Measurements from ENCODE around the gene THUMPD3. TPM values are rescaled to one million over a fixed set of nuclear protein-coding genes. Genes with fewer than 3 reads are reported as not detected.
A peak's percentile ranks its signal among the peaks of the same experiment; 100 is the strongest.

THUMPD3 gene
- polyA plus RNA-seq, 1 donor, result 40.6 TPM

GRCh38 chr3:9352917-9353752 is 9.7 kb upstream of the THUMPD3 start:
- Histone ChIP-seq H3K27ac (ENCODE audit: low read length) (peak overlapping the region; percentile 83), H3K27me3 (ENCODE audit: control insufficient read depth, insufficient read depth, low read length) (no peaks in the 10 kb centered on the region), H3K4me1 (ENCODE audit: control insufficient read depth, insufficient read depth, low read length) (peaks cover 25% of the 10 kb centered on the region), H3K36me3 (ENCODE audit: control insufficient read depth, insufficient read depth, low read length) (no peaks in the 10 kb centered on the region), H3K4me3 (ENCODE audit: low read length) (no peak overlapping the region), H3K9me3 (ENCODE audit: control insufficient read depth, low read depth, low read length) (no peaks in the 10 kb centered on the region)
- DNase-seq, result peak; percentile 62 to 87
- WGBS (ENCODE audit: insufficient coverage, low lambda C conversion rate), result 0% methylated on average over 1 of the region's 7 CpGs

DNA sequence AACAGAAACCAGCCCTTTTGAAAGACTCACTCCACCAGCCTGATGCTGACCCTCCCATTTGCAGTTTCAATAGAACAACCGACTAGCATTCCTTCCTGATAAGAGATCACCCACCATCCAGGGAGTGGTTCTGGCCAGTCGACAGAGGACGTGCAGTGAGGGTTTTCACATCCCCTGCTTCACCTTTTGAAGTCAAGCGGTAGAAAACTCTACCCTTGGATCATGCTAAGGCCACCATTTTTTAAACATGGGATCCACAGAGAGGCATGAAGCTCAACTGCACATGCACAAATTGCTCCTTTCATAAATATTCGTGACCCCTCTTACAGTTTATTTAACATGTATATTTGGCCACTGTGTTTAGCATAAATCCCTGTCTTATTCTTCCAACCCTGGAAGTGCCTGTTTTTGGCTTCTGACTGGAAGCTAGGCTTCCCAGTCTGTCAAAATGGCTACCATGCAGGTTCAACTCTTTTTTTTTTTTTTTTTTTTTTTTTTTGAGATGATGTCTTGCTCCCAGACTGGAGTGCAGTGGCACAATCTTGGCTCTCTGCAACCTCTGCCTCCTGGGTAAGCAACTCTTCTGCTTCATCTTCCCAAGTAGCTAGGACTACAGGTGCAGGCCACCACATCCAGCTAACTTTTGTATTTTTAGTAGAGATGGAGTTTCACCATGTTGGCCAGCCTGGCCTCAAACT is 1.0 kb upstream of the THUMPD3 start:
- Histone ChIP-seq H3K9me3 (ENCODE audit: control insufficient read depth, low read depth, low read length) (no peaks in the 10 kb centered on the region), H3K4me1 (ENCODE audit: control insufficient read depth, insufficient read depth, low read length) (peaks cover 6% of the 10 kb centered on the region), H3K36me3 (ENCODE audit: control insufficient read depth, insufficient read depth, low read length) (peaks cover 19% of the 10 kb centered on the region), H3K27ac (ENCODE audit: low read length) (no peak overlapping the region), H3K4me3 (ENCODE audit: low read length) (peak overlapping the region; percentile 73), H3K27me3 (ENCODE audit: control insufficient read depth, insufficient read depth, low read length) (no peaks in the 10 kb centered on the region)
- DNase-seq, result no peak
- WGBS (ENCODE audit: insufficient coverage, low lambda C conversion rate), result 100% methylated on average over 1 of the region's 5 CpGs

DNA sequence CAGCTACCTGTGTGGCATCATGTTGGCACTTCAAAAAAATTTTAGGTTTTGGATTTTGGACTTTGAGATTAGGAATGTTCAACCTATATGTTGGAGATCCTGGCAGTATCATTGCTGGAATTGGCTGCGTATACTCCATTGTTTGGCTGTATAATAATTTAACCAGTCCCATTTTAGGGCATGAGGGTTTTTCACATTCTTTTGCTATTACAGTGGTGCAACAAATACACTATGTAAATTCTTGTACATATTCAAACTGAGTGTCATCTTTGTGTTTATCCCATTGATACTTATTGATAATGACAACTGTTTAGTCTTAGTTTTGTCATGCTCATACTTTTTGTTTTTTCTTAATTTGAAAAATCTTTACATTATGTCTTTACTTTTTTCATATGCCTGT is 6.7 kb downstream of the THUMPD3 start:
- no peak for DNase-seq
- H3K27ac ChIP-seq (ENCODE audit: low read length), result no peak overlapping the region
- no peak overlapping the region for H3K4me3 ChIP-seq (ENCODE audit: low read length)
- no CpG with 5 or more reads among the region's 1 CpG for WGBS (ENCODE audit: insufficient coverage, low lambda C conversion rate)
- H3K27me3 ChIP-seq (ENCODE audit: control insufficient read depth, insufficient read depth, low read length), result no peaks in the 10 kb centered on the region
- H3K36me3 ChIP-seq (ENCODE audit: control insufficient read depth, insufficient read depth, low read length), result peaks cover 67% of the 10 kb centered on the region
- H3K9me3 ChIP-seq (ENCODE audit: control insufficient read depth, low read depth, low read length), result no peaks in the 10 kb centered on the region
- no peaks in the 10 kb centered on the region for H3K4me1 ChIP-seq (ENCODE audit: control insufficient read depth, insufficient read depth, low read length)

DNA sequence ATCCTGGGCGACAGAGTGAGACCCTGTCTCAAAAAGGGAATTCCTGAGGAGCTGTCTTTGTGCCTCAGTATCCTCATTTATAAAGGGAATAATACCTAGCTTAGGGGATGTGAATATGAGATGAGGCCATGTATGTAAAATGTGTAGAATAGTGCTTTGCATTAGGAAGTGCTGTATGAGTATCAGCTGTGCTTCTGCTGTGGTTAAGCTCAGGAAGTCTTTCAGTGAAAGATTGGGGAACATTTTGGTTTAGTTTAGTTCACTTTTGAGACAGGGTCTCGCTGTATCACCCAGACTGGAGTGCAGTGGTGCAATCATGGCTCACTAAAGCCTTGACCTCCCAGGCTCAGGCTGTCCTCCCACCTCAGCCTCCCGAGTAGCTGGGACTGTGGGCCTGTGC is 10.6 kb downstream of the THUMPD3 start:
- peaks cover 64% of the 10 kb centered on the region for H3K36me3 ChIP-seq (ENCODE audit: control insufficient read depth, insufficient read depth, low read length)
- no peak overlapping the region for H3K4me3 ChIP-seq (ENCODE audit: low read length)
- H3K4me1 ChIP-seq (ENCODE audit: control insufficient read depth, insufficient read depth, low read length), result no peaks in the 10 kb centered on the region
- no peak overlapping the region for H3K27ac ChIP-seq (ENCODE audit: low read length)
- DNase-seq, result no peak
- 100% methylated on average over 1 of the region's 3 CpGs for WGBS (ENCODE audit: insufficient coverage, low lambda C conversion rate)
- H3K9me3 ChIP-seq (ENCODE audit: control insufficient read depth, low read depth, low read length), result no peaks in the 10 kb centered on the region
- H3K27me3 ChIP-seq (ENCODE audit: control insufficient read depth, insufficient read depth, low read length), result no peaks in the 10 kb centered on the region

GRCh38 chr3:9377981-9378380 is 15.1 kb downstream of the THUMPD3 start:
- H3K4me1 ChIP-seq (ENCODE audit: control insufficient read depth, insufficient read depth, low read length), result no peaks in the 10 kb centered on the region
- H3K36me3 ChIP-seq (ENCODE audit: control insufficient read depth, insufficient read depth, low read length), result peaks cover 55% of the 10 kb centered on the region
- no peak for DNase-seq
- no peak overlapping the region for H3K27ac ChIP-seq (ENCODE audit: low read length)
- 100% methylated on average over 1 of the region's 1 CpG for WGBS (ENCODE audit: insufficient coverage, low lambda C conversion rate)
- H3K27me3 ChIP-seq (ENCODE audit: control insufficient read depth, insufficient read depth, low read length), result no peaks in the 10 kb centered on the region
- no peak overlapping the region for H3K4me3 ChIP-seq (ENCODE audit: low read length)
- H3K9me3 ChIP-seq (ENCODE audit: control insufficient read depth, low read depth, low read length), result no peaks in the 10 kb centered on the region

DNA sequence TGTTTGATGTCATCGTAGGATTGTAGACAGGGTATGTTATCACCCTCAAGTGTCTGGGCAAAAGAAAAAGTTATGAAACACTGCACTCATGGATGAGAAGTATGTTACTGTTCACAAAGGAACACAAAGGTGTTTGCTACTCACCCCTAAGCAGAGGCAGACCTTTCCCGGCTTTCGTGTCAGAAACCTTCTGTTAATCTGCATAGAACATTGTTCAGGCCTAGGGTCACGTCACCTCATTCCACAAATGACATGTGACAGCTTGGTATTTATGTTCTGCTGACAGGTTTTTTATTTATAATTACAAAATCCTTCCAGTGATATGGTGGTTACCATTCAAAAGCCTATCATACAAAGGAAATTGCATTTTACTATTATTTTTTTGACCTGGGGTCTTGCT is 16.5 kb downstream of the THUMPD3 start:
- Histone ChIP-seq H3K4me3 (ENCODE audit: low read length) (no peak overlapping the region), H3K36me3 (ENCODE audit: control insufficient read depth, insufficient read depth, low read length) (peaks cover 52% of the 10 kb centered on the region), H3K27me3 (ENCODE audit: control insufficient read depth, insufficient read depth, low read length) (no peaks in the 10 kb centered on the region)

GRCh38 chr3:9380014-9380413 is 17.2 kb downstream of the THUMPD3 start:
- Histone ChIP-seq H3K9me3 (ENCODE audit: control insufficient read depth, low read depth, low read length) (no peaks in the 10 kb centered on the region), H3K27me3 (ENCODE audit: control insufficient read depth, insufficient read depth, low read length) (no peaks in the 10 kb centered on the region), H3K36me3 (ENCODE audit: control insufficient read depth, insufficient read depth, low read length) (peaks cover 53% of the 10 kb centered on the region), H3K4me1 (ENCODE audit: control insufficient read depth, insufficient read depth, low read length) (no peaks in the 10 kb centered on the region), H3K4me3 (ENCODE audit: low read length) (no peak overlapping the region), H3K27ac (ENCODE audit: low read length) (no peak overlapping the region)
- no peak for DNase-seq
- WGBS (ENCODE audit: insufficient coverage, low lambda C conversion rate), result 100% methylated on average over 1 of the region's 3 CpGs

More for the DNA sequence above, 16.5 kb downstream of the THUMPD3 start:
- H3K9me3 ChIP-seq (ENCODE audit: control insufficient read depth, low read depth, low read length), result no peaks in the 10 kb centered on the region
- WGBS (ENCODE audit: insufficient coverage, low lambda C conversion rate), result no CpG with 5 or more reads among the region's 4 CpGs
- H3K27ac ChIP-seq (ENCODE audit: low read length), result no peak overlapping the region
- DNase-seq, result no peak
- H3K4me1 ChIP-seq (ENCODE audit: control insufficient read depth, insufficient read depth, low read length), result no peaks in the 10 kb centered on the region

DNA sequence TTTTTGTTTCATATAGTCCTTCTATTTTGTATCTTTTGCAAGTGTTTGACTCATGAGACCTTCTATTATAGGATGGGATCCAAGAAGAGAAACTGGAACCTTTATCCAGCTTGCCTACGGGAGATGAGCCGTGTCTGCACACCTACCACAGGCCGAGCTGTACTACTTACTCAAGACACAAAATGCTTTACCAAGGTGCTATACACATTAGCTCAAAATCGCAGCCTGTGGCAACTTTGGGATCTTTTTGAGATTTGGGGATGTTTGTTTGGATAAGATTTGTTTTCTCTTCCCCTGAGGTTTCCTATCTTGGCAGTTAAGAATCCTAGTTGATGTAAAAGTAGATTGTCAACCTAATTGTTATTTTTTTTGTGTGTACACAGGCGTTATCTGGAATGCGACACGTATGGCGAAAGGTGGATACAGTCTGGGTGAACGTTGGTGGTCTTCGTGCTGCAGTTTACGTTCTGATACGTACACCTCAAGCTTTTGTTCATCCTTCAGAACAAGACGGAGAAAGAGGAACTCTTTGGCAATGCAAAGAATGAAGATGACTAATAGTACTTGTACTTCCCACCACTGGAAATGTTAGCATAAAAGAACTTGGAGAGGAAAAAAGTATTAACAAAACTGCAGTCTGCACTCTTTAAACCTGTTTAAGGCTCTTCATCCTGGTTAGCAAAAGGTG is 21.4 kb downstream of the THUMPD3 start:
- Histone ChIP-seq H3K4me1 (ENCODE audit: control insufficient read depth, insufficient read depth, low read length) (no peaks in the 10 kb centered on the region), H3K4me3 (ENCODE audit: low read length) (no peak overlapping the region), H3K27me3 (ENCODE audit: control insufficient read depth, insufficient read depth, low read length) (no peaks in the 10 kb centered on the region), H3K36me3 (ENCODE audit: control insufficient read depth, insufficient read depth, low read length) (peaks cover 68% of the 10 kb centered on the region), H3K9me3 (ENCODE audit: control insufficient read depth, low read depth, low read length) (no peaks in the 10 kb centered on the region), H3K27ac (ENCODE audit: low read length) (no peak overlapping the region)
- DNase-seq, result no peak
- no CpG with 5 or more reads among the region's 13 CpGs for WGBS (ENCODE audit: insufficient coverage, low lambda C conversion rate)

GRCh38 chr3:9385187-9386077 is 22.6 kb downstream of the THUMPD3 start:
- no peaks in the 10 kb centered on the region for H3K27me3 ChIP-seq (ENCODE audit: control insufficient read depth, insufficient read depth, low read length)
- 83% methylated on average over 1 of the region's 2 CpGs for WGBS (ENCODE audit: insufficient coverage, low lambda C conversion rate)
- no peaks in the 10 kb centered on the region for H3K9me3 ChIP-seq (ENCODE audit: control insufficient read depth, low read depth, low read length)
- H3K4me1 ChIP-seq (ENCODE audit: control insufficient read depth, insufficient read depth, low read length), result no peaks in the 10 kb centered on the region
- no peak overlapping the region for H3K27ac ChIP-seq (ENCODE audit: low read length)
- peaks cover 68% of the 10 kb centered on the region for H3K36me3 ChIP-seq (ENCODE audit: control insufficient read depth, insufficient read depth, low read length)
- no peak for DNase-seq
- no peak overlapping the region for H3K4me3 ChIP-seq (ENCODE audit: low read length)

DNA sequence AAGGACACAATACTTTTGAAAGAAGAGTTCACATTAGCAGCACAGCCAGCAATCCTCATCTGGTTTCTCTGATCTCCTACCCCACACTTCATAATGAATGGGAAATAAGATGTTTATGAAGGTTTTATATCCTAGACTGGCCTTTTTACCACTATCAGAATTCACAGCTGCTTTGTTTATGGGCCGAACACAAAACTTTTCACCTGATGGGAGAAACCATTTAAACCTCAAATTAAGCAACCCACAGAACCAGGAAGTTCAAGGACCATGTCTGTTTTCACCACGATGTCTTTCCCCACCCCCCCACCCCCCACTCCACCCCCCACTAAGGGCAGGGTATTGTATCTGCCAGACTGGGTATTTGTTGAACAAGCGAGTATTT is 23.2 kb downstream of the THUMPD3 start:
- H3K4me3 ChIP-seq (ENCODE audit: low read length), result no peak overlapping the region
- no CpG with 5 or more reads among the region's 3 CpGs for WGBS (ENCODE audit: insufficient coverage, low lambda C conversion rate)
- H3K4me1 ChIP-seq (ENCODE audit: control insufficient read depth, insufficient read depth, low read length), result no peaks in the 10 kb centered on the region
- no peaks in the 10 kb centered on the region for H3K9me3 ChIP-seq (ENCODE audit: control insufficient read depth, low read depth, low read length)
- no peak for DNase-seq
- H3K27me3 ChIP-seq (ENCODE audit: control insufficient read depth, insufficient read depth, low read length), result no peaks in the 10 kb centered on the region
- H3K27ac ChIP-seq (ENCODE audit: low read length), result no peak overlapping the region
- peaks cover 71% of the 10 kb centered on the region for H3K36me3 ChIP-seq (ENCODE audit: control insufficient read depth, insufficient read depth, low read length)

Data from large intestine (tissue), 3 donors.